Neural cell (in vitro differentiated cells): ENCODE results near the gene TNS1.

Experiments used
- EP300 ChIP-seq: fragments of 450-650 bp; conservative IDR thresholded peaks from 2 replicates; pipeline ENCODE4 v1.6.1; 2014; ENCODE audit warnings: antibody characterized with exemption, mild to moderate bottlenecking, moderate library complexity; ENCODE audit not compliant: poor library complexity, severe bottlenecking
- EZH2 ChIP-seq: fragments of 200-600, 300-800 bp; shearing (Covaris generic), sonication (generic); IDR thresholded peaks from 2 replicates; pipeline ENCODE4 v1.6.1; 2014; ENCODE audit warnings: antibody characterized with exemption, low read length, borderline replicate concordance, mild to moderate bottlenecking; ENCODE audit not compliant: insufficient read depth, poor library complexity, severe bottlenecking
- POLR2AphosphoS5 ChIP-seq: IDR thresholded peaks from 2 replicates; pipeline ENCODE4 v1.6.1; 2012
- RAD21 ChIP-seq: fragments of 450-650 bp; conservative IDR thresholded peaks from 2 replicates; pipeline ENCODE4 v1.6.1; 2014; ENCODE audit warnings: antibody characterized with exemption, mild to moderate bottlenecking, moderate library complexity
- SMC3 ChIP-seq: fragments of 450-650 bp; conservative IDR thresholded peaks from 2 replicates; pipeline ENCODE4 v1.6.1; 2014; ENCODE audit warnings: antibody characterized with exemption, mild to moderate bottlenecking, moderate library complexity; ENCODE audit not compliant: poor library complexity
- TAF1 ChIP-seq: IDR thresholded peaks from 2 replicates; pipeline ENCODE4 v1.6.1; 2012; ENCODE audit warnings: low read depth
- TF ChIP-seq, protein P1 (sequence below): fragments of 450-650 bp; IDR thresholded peaks from 2 replicates; pipeline ENCODE4 v1.5.1; 2014; ENCODE audit warnings: antibody characterized with exemption, mild to moderate bottlenecking, moderate library complexity; ENCODE audit not compliant: poor library complexity, severe bottlenecking
- TF ChIP-seq, protein P2 (sequence below): IDR thresholded peaks from 2 replicates; pipeline ENCODE4 v1.6.1; 2012; ENCODE audit warnings: borderline replicate concordance

DNA sequence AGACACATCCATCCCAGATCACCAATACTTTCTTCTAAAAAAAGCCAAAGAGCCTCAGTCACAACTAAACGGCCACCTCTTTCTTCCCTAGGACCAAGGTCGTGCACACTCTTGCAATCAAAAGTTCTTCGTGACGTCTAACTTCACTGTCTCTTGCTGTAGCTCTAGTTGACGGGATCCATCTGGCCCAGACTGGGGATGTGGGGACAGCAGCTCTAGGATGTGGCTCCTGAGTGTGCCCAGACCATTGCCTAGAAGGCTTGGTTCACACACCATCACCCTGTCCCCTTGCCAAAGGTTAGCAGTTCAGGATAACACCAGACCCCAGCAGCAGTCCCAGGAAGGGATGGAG is 98.2 kb downstream of the TNS1 start:
- TF ChIP-seq, protein P1, sequence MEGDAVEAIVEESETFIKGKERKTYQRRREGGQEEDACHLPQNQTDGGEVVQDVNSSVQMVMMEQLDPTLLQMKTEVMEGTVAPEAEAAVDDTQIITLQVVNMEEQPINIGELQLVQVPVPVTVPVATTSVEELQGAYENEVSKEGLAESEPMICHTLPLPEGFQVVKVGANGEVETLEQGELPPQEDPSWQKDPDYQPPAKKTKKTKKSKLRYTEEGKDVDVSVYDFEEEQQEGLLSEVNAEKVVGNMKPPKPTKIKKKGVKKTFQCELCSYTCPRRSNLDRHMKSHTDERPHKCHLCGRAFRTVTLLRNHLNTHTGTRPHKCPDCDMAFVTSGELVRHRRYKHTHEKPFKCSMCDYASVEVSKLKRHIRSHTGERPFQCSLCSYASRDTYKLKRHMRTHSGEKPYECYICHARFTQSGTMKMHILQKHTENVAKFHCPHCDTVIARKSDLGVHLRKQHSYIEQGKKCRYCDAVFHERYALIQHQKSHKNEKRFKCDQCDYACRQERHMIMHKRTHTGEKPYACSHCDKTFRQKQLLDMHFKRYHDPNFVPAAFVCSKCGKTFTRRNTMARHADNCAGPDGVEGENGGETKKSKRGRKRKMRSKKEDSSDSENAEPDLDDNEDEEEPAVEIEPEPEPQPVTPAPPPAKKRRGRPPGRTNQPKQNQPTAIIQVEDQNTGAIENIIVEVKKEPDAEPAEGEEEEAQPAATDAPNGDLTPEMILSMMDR: no peak
- TF ChIP-seq RAD21 (no peak), EZH2 (no peak), EP300 (no peak), SMC3 (no peak), POLR2AphosphoS5 (no peak), TAF1 (no peak)
- TF ChIP-seq, protein P2, sequence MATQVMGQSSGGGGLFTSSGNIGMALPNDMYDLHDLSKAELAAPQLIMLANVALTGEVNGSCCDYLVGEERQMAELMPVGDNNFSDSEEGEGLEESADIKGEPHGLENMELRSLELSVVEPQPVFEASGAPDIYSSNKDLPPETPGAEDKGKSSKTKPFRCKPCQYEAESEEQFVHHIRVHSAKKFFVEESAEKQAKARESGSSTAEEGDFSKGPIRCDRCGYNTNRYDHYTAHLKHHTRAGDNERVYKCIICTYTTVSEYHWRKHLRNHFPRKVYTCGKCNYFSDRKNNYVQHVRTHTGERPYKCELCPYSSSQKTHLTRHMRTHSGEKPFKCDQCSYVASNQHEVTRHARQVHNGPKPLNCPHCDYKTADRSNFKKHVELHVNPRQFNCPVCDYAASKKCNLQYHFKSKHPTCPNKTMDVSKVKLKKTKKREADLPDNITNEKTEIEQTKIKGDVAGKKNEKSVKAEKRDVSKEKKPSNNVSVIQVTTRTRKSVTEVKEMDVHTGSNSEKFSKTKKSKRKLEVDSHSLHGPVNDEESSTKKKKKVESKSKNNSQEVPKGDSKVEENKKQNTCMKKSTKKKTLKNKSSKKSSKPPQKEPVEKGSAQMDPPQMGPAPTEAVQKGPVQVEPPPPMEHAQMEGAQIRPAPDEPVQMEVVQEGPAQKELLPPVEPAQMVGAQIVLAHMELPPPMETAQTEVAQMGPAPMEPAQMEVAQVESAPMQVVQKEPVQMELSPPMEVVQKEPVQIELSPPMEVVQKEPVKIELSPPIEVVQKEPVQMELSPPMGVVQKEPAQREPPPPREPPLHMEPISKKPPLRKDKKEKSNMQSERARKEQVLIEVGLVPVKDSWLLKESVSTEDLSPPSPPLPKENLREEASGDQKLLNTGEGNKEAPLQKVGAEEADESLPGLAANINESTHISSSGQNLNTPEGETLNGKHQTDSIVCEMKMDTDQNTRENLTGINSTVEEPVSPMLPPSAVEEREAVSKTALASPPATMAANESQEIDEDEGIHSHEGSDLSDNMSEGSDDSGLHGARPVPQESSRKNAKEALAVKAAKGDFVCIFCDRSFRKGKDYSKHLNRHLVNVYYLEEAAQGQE: no peak
